ENCODE results near the gene ITCH. TPM values are rescaled to one million over a fixed set of nuclear protein-coding genes. Genes with fewer than 3 reads are reported as not detected.

Gene ITCH
- polyA plus RNA-seq, 3 donors, result 13.3 to 26.6 (median 19.9) TPM

DNA sequence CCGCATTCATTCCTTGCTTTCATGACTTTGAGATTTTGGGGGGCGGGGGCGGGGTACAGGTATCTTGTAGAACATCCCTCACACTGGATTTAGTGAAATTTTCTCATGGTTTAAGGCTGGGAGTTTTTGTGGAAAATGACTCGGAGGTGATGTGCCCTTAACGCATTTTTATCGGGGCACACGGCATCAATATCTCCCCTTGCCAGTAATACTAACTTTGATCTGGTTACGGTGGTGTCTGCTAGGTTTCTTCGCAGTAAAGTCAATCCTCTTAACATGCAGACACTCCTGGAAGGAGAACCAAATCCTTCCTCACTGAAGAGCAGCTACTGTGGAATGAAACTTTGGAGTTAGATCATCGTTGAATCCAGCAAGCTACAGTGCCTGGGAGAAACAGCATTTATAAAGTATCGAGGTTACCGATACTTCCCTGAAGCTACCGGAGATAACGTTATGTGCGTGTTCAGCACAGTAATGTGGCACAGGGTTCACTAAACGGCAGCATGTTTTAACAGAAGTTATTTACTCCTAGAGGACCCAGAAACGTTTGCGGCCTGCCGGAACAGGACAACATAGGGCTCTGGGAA, 151.9 kb downstream of the ITCH start:
- H4K20me1 ChIP-seq (ENCODE audit: insufficient read depth, low read length), result peaks cover 16% of the 10 kb centered on the region
- no peaks in the 10 kb centered on the region for H3K9me3 ChIP-seq (replicated peaks in 1 of 2; ENCODE audit: control insufficient read depth in 1 of 2, insufficient read depth in 1 of 2, low read length in 2 of 2)
- DNase-seq, result peak in 1 of 3 donors; percentile 5
- Mint-ChIP-seq H3K27me3 (ENCODE audit: low read depth in 3 of 3) (peaks cover 0 to 2% (median 2%) of the 10 kb centered on the region in 3 donors), H3K4me1 (peaks cover 27% of the 10 kb centered on the region), H3K4me3 (peak overlapping the region; percentile 97 to 99), H3K36me3 (peaks cover 18 to 21% of the 10 kb centered on the region in 2 donors), H3K9me3 (peaks cover 0 to 5% (median 0%) of the 10 kb centered on the region in 7 donors), H3K27ac (peak overlapping the region in 5 of 7 donors; percentile 91 to 98 (median 97))
- peak overlapping the region; percentile 90 for H3K9ac ChIP-seq (ENCODE audit: insufficient read depth, low read length, poor library complexity, severe bottlenecking)
- peak overlapping the region; percentile 84 to 98 (median 93) for H3K4me3 ChIP-seq (replicated peaks in 1 of 3; ENCODE audit: low read depth in 2 of 3, low read length in 3 of 3)
- 9% methylated on average over 10 of the region's 19 CpGs for WGBS (ENCODE audit: insufficient coverage)
- intact Hi-C loops (cut with micrococcal nuclease), result no loop called here
- H3K79me2 ChIP-seq (ENCODE audit: insufficient read depth, low read length), result peaks cover 40% of the 10 kb centered on the region
- H3K4me1 ChIP-seq (ENCODE audit: control insufficient read depth in 1 of 2, insufficient read depth in 2 of 2, low read length in 2 of 2), result peaks cover 12 to 21% of the 10 kb centered on the region in 2 donors
- peak overlapping the region; percentile 98 for H3K4me2 ChIP-seq (replicated peaks; ENCODE audit: extremely low read depth, low read length, poor library complexity, severe bottlenecking)
- TF ChIP-seq, protein P1, sequence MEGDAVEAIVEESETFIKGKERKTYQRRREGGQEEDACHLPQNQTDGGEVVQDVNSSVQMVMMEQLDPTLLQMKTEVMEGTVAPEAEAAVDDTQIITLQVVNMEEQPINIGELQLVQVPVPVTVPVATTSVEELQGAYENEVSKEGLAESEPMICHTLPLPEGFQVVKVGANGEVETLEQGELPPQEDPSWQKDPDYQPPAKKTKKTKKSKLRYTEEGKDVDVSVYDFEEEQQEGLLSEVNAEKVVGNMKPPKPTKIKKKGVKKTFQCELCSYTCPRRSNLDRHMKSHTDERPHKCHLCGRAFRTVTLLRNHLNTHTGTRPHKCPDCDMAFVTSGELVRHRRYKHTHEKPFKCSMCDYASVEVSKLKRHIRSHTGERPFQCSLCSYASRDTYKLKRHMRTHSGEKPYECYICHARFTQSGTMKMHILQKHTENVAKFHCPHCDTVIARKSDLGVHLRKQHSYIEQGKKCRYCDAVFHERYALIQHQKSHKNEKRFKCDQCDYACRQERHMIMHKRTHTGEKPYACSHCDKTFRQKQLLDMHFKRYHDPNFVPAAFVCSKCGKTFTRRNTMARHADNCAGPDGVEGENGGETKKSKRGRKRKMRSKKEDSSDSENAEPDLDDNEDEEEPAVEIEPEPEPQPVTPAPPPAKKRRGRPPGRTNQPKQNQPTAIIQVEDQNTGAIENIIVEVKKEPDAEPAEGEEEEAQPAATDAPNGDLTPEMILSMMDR (IDR thresholded peaks at IDR 0.05), result no peak
- H3K27ac ChIP-seq (ENCODE audit: low read depth in 1 of 2, low read length in 2 of 2), result peak overlapping the region in 1 of 2 donors; percentile 85
- no peaks in the 10 kb centered on the region for H3K27me3 ChIP-seq (ENCODE audit: control insufficient read depth in 2 of 2, insufficient read depth in 2 of 2, low read length in 2 of 2)
- H3K36me3 ChIP-seq (replicated peaks in 1 of 2; ENCODE audit: control insufficient read depth in 1 of 2, insufficient read depth in 2 of 2, low read length in 2 of 2), result peaks cover 11 to 34% of the 10 kb centered on the region in 2 donors
- H2AFZ ChIP-seq (ENCODE audit: insufficient read depth, low read depth, low read length, poor library complexity, severe bottlenecking), result peak overlapping the region; percentile 99

DNA sequence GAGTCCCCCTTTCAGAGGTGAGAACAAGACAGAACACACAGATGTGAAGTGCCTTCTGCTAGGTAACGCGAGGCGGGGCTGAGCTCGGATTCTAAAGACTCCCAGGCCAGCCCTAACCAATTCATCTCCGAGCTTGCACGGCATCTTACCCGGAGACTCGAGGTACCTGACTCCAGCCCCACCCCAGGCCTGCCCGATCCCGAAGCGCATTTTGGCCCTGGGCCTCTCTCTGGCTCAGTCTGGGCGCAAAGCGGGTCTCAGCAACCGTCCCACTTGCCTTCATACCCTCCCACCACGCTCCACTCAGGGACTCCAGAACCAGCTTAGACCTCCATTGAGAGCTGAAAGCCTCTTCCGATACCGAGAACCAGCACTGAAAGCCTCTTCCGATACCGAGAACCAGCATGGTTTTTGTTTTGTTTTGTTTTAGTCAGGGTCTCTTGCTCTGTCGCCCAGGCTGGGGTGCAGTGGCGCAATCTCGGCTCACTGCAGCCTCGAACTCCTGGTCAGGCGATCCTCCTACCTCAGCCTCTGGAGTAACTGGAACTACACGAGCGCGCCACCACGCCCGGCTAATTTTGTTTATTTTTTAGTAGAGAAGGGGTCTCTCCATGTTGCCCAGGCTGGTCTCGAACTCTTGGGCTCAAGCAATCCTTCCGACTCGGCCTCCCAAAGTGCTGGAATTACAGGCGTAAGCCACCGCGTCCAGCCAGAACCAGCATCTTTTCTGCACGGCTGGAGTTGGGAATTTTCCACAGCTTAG, 152.6 kb downstream of the ITCH start:
- H3K27ac ChIP-seq (ENCODE audit: low read depth in 1 of 2, low read length in 2 of 2), result peak overlapping the region; percentile 59 to 85
- TF ChIP-seq, protein P1 (IDR thresholded peaks at IDR 0.05), result no peak
- H3K27ac Mint-ChIP-seq, result peak overlapping the region; percentile 89 to 98 (median 97)
- peaks cover 12 to 21% of the 10 kb centered on the region in 2 donors for H3K4me1 ChIP-seq (ENCODE audit: control insufficient read depth in 1 of 2, insufficient read depth in 2 of 2, low read length in 2 of 2)
- peak overlapping the region; percentile 84 to 98 (median 93) for H3K4me3 ChIP-seq (replicated peaks in 1 of 3; ENCODE audit: low read depth in 2 of 3, low read length in 3 of 3)
- peaks cover 21% of the 10 kb centered on the region for H4K20me1 ChIP-seq (ENCODE audit: insufficient read depth, low read length)
- H3K4me1 Mint-ChIP-seq, result peaks cover 27% of the 10 kb centered on the region
- H3K27me3 Mint-ChIP-seq (ENCODE audit: low read depth in 3 of 3), result peaks cover 0 to 2% (median 2%) of the 10 kb centered on the region in 3 donors
- no peaks in the 10 kb centered on the region for H3K27me3 ChIP-seq (ENCODE audit: control insufficient read depth in 2 of 2, insufficient read depth in 2 of 2, low read length in 2 of 2)
- peak overlapping the region; percentile 97 to 99 for H3K4me3 Mint-ChIP-seq
- H3K36me3 Mint-ChIP-seq, result peaks cover 15 to 24% of the 10 kb centered on the region in 2 donors
- H3K79me2 ChIP-seq (ENCODE audit: insufficient read depth, low read length), result peaks cover 47% of the 10 kb centered on the region
- 2% methylated on average over 31 of the region's 36 CpGs for WGBS (ENCODE audit: insufficient coverage)
- peaks cover 5 to 33% of the 10 kb centered on the region in 2 donors for H3K36me3 ChIP-seq (replicated peaks in 1 of 2; ENCODE audit: control insufficient read depth in 1 of 2, insufficient read depth in 2 of 2, low read length in 2 of 2)
- peak overlapping the region; percentile 98 for H3K4me2 ChIP-seq (replicated peaks; ENCODE audit: extremely low read depth, low read length, poor library complexity, severe bottlenecking)
- H2AFZ ChIP-seq (ENCODE audit: insufficient read depth, low read depth, low read length, poor library complexity, severe bottlenecking), result peak overlapping the region; percentile 99
- H3K9ac ChIP-seq (ENCODE audit: insufficient read depth, low read length, poor library complexity, severe bottlenecking), result peak overlapping the region; percentile 90
- intact Hi-C loops (cut with micrococcal nuclease), result no loop called here
- peak in 1 of 3 donors; percentile 12 for DNase-seq
- H3K9me3 Mint-ChIP-seq, result peaks cover 0 to 5% (median 0%) of the 10 kb centered on the region in 7 donors
- no peaks in the 10 kb centered on the region for H3K9me3 ChIP-seq (replicated peaks in 1 of 2; ENCODE audit: control insufficient read depth in 1 of 2, insufficient read depth in 1 of 2, low read length in 2 of 2)
